Lower leg skin (tissue), 3 donors: ENCODE measurements around the gene GPC1.

Experiments used
- CTCF ChIP-seq, 3 donors: fragments of 450-650 bp; IDR thresholded peaks; one replicate each; pipeline ENCODE4 v1.5.1; 2016; ENCODE audit warnings: antibody characterized with exemption in 3 of 3, mild to moderate bottlenecking in 3 of 3, moderate library complexity in 2 of 3
- POLR2A ChIP-seq, 2 donors: fragments of 450-650 bp; IDR thresholded peaks; one replicate each; pipeline ENCODE4 v1.6.1; 2016 to 2017; ENCODE audit warnings: antibody characterized with exemption in 2 of 2, mild to moderate bottlenecking in 1 of 2, moderate library complexity in 1 of 2

DNA sequence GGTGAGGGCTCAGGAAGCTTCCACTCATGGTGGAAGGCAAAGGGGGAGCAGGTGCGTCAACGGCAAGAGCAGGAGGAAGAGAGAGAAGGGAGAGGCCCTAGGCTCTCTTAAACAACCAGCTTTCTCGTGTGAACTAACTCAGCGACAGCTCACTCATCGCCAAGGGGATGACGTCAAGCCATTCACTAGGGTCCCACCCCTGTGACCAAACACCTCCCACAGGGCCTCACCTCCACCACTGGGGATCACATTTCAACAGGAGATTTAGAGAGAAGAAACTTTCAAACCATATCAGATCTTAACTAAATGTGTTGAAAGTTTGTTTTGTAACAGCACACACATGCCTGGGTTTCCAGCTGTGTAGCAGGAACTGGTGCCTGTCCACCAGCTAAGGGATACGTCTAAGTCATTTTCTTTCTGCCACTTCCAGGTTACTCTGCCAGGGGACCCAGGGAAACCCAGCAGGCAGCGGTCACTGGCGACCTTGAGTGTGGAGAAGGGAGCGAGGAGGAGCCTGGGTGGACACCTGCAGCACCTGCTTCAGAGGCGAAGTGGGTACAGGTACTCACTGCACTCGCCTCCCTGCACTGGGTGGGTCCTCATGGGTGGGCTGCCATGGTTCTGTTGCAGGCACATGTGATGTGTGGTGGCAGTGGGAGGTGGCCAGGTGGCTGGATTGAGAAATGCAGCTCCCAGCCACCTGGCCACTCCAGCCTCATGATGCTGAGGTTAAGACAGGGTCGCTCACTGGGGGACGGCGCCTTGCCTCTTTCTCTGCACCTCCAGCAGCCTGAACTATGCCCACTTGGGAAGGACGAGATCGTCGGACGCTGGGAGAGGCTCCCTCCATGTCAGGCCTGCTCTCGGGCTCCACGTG lies 8.4 kb upstream of the GPC1 start:
- no peak for TF ChIP-seq CTCF (IDR thresholded peaks at IDR 0.05)
- TF ChIP-seq POLR2A (IDR thresholded peaks at IDR 0.05): no peak
